CD14-positive monocyte (primary cell): Measurements from ENCODE around the gene IP6K1. TPM values are rescaled to one million over a fixed set of nuclear protein-coding genes. Genes with fewer than 3 reads are reported as not detected.

Experiments used
- DNase-seq, 3 donors: peaks; one replicate each; pipeline ENCODE4 v3.0.0-alpha.2; 2011 to 2022
- H2AFZ ChIP-seq: 2 replicates; pipeline ENCODE4 v1.6.0; 2012; ENCODE audit warnings: mild to moderate bottlenecking, low read depth, low read length, inconsistent platforms; ENCODE audit not compliant: insufficient read depth, poor library complexity, severe bottlenecking
- H3K27ac ChIP-seq, 2 donors: 1 replicate in 1 of 2; 2 replicates in 1 of 2; pipeline ENCODE4 v1.5.1; 2012 to 2013; ENCODE audit warnings: low read length in 2 of 2, control low read depth in 1 of 2, inconsistent platforms in 1 of 2, low read depth in 1 of 2, mild to moderate bottlenecking in 1 of 2
- H3K27me3 ChIP-seq, 2 donors: one replicate each; pipeline versions ENCODE4 v1.6.0 to v1.6.1; 2011 to 2013; ENCODE audit warnings: low read length in 2 of 2; ENCODE audit not compliant: control insufficient read depth in 2 of 2, insufficient read depth in 2 of 2
- H3K36me3 ChIP-seq, 2 donors: replicated peaks in 1 of 2; 1 replicate in 1 of 2; 2 replicates in 1 of 2; pipeline versions ENCODE4 v1.5.1 to v1.6.1; 2012 to 2013; ENCODE audit warnings: low read length in 2 of 2, control low read depth in 1 of 2, inconsistent platforms in 1 of 2, mild to moderate bottlenecking in 1 of 2; ENCODE audit not compliant: insufficient read depth in 2 of 2, control insufficient read depth in 1 of 2
- H3K4me1 ChIP-seq, 2 donors: 1 replicate in 1 of 2; 2 replicates in 1 of 2; pipeline versions ENCODE4 v1.5.1 to v1.6.1; 2012 to 2013; ENCODE audit warnings: low read length in 2 of 2, control low read depth in 1 of 2, inconsistent platforms in 1 of 2, mild to moderate bottlenecking in 1 of 2, moderate library complexity in 1 of 2; ENCODE audit not compliant: insufficient read depth in 2 of 2, control insufficient read depth in 1 of 2
- H3K4me2 ChIP-seq: replicated peaks from 2 replicates; pipeline ENCODE3; 2012; ENCODE audit warnings: low read length, moderate library complexity, mild to moderate bottlenecking; ENCODE audit not compliant: poor library complexity, severe bottlenecking; ENCODE audit errors: extremely low read depth
- H3K4me3 ChIP-seq, 3 experiments: fragments of 200-600 bp in 1 of 3; sonication (generic) in 1 of 3; replicated peaks in 1 of 3; 1 replicate in 2 of 3; 2 replicates in 1 of 3; pipeline ENCODE4 v1.5.1; 2011 to 2013; ENCODE audit warnings: low read length in 3 of 3, mild to moderate bottlenecking in 3 of 3, control low read depth in 2 of 3, low read depth in 2 of 3, inconsistent platforms in 1 of 3, moderate library complexity in 1 of 3
- H3K79me2 ChIP-seq: 2 replicates; pipeline ENCODE4 v1.6.0; 2012; ENCODE audit warnings: mild to moderate bottlenecking, control low read depth, inconsistent platforms, low read length, moderate library complexity; ENCODE audit not compliant: insufficient read depth
- H3K9ac ChIP-seq: 2 replicates; pipeline ENCODE4 v1.6.0; 2017; ENCODE audit warnings: low read length, mild to moderate bottlenecking; ENCODE audit not compliant: insufficient read depth, poor library complexity, severe bottlenecking
- H3K9me3 ChIP-seq, 2 donors: replicated peaks in 1 of 2; 1 replicate in 1 of 2; 2 replicates in 1 of 2; pipeline versions ENCODE4 v1.5.1 to v1.6.1; 2012 to 2013; ENCODE audit warnings: low read length in 2 of 2, control low read depth in 1 of 2; ENCODE audit not compliant: control insufficient read depth in 1 of 2, insufficient read depth in 1 of 2
- H4K20me1 ChIP-seq: 2 replicates; pipeline ENCODE4 v1.6.0; 2012; ENCODE audit warnings: mild to moderate bottlenecking, low read length, control low read depth, moderate library complexity; ENCODE audit not compliant: insufficient read depth
- H3K27ac Mint-ChIP-seq, 7 donors: one replicate each; pipeline ENCODE4 v1.8.0; 2020; ENCODE audit warnings: mild to moderate bottlenecking in 7 of 7, mixed read lengths in 7 of 7, moderate library complexity in 6 of 7, inconsistent platforms in 2 of 7
- H3K27me3 Mint-ChIP-seq, 3 donors: one replicate each; pipeline ENCODE4 v1.8.0; 2021 to 2022; ENCODE audit warnings: low read depth in 3 of 3, mild to moderate bottlenecking in 3 of 3, mixed read lengths in 3 of 3, moderate library complexity in 3 of 3, inconsistent platforms in 1 of 3
- H3K36me3 Mint-ChIP-seq, 2 donors: one replicate each; pipeline ENCODE4 v1.8.0; 2020; ENCODE audit warnings: mixed read lengths in 2 of 2, inconsistent platforms in 1 of 2, mild to moderate bottlenecking in 1 of 2
- H3K4me1 Mint-ChIP-seq: one replicate; pipeline ENCODE4 v1.8.0; 2020; ENCODE audit warnings: mild to moderate bottlenecking, mixed read lengths
- H3K4me3 Mint-ChIP-seq, 2 donors: one replicate each; pipeline ENCODE4 v1.8.0; 2020; ENCODE audit warnings: mild to moderate bottlenecking in 2 of 2, mixed read lengths in 2 of 2, moderate library complexity in 1 of 2
- H3K9me3 Mint-ChIP-seq, 7 donors: one replicate each; pipeline ENCODE4 v1.8.0; 2020 to 2022; ENCODE audit warnings: mixed read lengths in 7 of 7, mild to moderate bottlenecking in 6 of 7, moderate library complexity in 6 of 7, inconsistent platforms in 2 of 7
- WGBS: methylation state at CpG from one replicate; pipeline ENCODE4 v1.1.5; 2013; ENCODE audit warnings: missing lambda C conversion rate; ENCODE audit not compliant: insufficient coverage; 5-methylcytosine and 5-hydroxymethylcytosine counted together
- intact Hi-C, 2 donors: fragments of 100-400 bp; cut with micrococcal nuclease; formaldehyde crosslinking; loops; one replicate each; pipeline versions ENCODE4 v1.15.0 to v1.15.1; 2023
- polyA plus RNA-seq, 3 donors: library from polyadenylated mRNA; depleted of rRNA in 1 of 3; unstranded in 2 of 3; stranded (reverse) in 1 of 3; fragments of 300-500 nt in 2 of 3; fragments of >200 nt in 1 of 3; fragmentation: Illumina TruSeq in 2 of 3; gene quantifications; 1 replicate in 2 of 3; 2 replicates in 1 of 3; pipeline ENCODE4 v1.2.3, GENCODE V29; 2012 to 2021
- TF ChIP-seq, protein P1 (sequence below): fragments of 200-600 bp; IDR thresholded peaks from one replicate; pipeline ENCODE4 v1.8.0; 2022; ENCODE audit warnings: antibody characterized with exemption, mild to moderate bottlenecking

The IP6K1 gene
- polyA plus RNA-seq, 3 donors: 15.8 to 27.1 (median 16.1) TPM

GRCh38 chr3:49680493-49681231 lies 105.7 kb downstream of the IP6K1 start:
- no peak for DNase-seq
- Mint-ChIP-seq H3K27ac (peak overlapping the region in 3 of 7 donors; percentile 5 to 44 (median 16)), H3K27me3 (peaks cover 5 to 10% (median 9%) of the 10 kb centered on the region in 3 donors)

DNA sequence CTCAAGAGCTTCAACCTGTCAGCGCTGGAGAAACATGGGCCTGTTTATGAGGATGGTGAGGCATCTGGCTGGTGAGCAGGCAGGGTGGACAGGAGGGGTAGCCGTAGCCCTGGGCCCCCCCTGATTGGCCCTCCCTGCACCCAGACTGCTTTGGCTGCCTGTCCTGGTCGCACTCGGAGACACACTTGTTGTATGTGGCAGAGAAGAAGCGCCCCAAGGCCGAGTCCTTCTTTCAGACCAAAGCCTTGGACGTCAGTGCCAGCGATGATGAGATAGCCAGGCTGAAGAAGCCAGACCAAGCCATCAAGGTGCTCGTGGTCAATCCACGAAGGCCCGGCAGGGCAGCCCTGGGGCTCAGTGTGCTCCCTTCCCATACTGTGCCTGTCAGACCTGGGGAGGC lies 110.4 kb downstream of the IP6K1 start:
- H3K27ac ChIP-seq: no peak overlapping the region
- H3K4me3 ChIP-seq: no peak overlapping the region
- H3K4me3 Mint-ChIP-seq: no peak overlapping the region
- H3K79me2 ChIP-seq: peaks cover 13% of the 10 kb centered on the region
- H4K20me1 ChIP-seq: peaks cover 26% of the 10 kb centered on the region
- H3K27me3 ChIP-seq: no peaks in the 10 kb centered on the region
- H2AFZ ChIP-seq: no peak overlapping the region
- intact Hi-C loops: loop anchor here (10.0 kb wide), 1 partner anchor 49 kb away; the partner anchor contains the start of gene GMPPB (in 2 of the 2)
- peaks cover 1 to 3% (median 2%) of the 10 kb centered on the region in 3 donors for H3K27me3 Mint-ChIP-seq
- H3K27ac Mint-ChIP-seq: peak overlapping the region in 1 of 7 donors; percentile 74
- WGBS: 99% methylated on average over 11 of the region's 11 CpGs
- H3K36me3 ChIP-seq: peaks cover 54% of the 10 kb centered on the region in 2 donors
- TF ChIP-seq, protein P1, sequence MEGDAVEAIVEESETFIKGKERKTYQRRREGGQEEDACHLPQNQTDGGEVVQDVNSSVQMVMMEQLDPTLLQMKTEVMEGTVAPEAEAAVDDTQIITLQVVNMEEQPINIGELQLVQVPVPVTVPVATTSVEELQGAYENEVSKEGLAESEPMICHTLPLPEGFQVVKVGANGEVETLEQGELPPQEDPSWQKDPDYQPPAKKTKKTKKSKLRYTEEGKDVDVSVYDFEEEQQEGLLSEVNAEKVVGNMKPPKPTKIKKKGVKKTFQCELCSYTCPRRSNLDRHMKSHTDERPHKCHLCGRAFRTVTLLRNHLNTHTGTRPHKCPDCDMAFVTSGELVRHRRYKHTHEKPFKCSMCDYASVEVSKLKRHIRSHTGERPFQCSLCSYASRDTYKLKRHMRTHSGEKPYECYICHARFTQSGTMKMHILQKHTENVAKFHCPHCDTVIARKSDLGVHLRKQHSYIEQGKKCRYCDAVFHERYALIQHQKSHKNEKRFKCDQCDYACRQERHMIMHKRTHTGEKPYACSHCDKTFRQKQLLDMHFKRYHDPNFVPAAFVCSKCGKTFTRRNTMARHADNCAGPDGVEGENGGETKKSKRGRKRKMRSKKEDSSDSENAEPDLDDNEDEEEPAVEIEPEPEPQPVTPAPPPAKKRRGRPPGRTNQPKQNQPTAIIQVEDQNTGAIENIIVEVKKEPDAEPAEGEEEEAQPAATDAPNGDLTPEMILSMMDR: no peak
- no peak overlapping the region for H3K4me2 ChIP-seq
- peaks cover 0 to 6% of the 10 kb centered on the region in 2 donors for H3K9me3 ChIP-seq
- DNase-seq: no peak
- peaks cover 0 to 10% (median 3%) of the 10 kb centered on the region in 7 donors for H3K9me3 Mint-ChIP-seq
- peaks cover 48 to 55% of the 10 kb centered on the region in 2 donors for H3K36me3 Mint-ChIP-seq
- peaks cover 17 to 21% of the 10 kb centered on the region in 2 donors for H3K4me1 ChIP-seq
- peaks cover 28% of the 10 kb centered on the region for H3K4me1 Mint-ChIP-seq
- no peak overlapping the region for H3K9ac ChIP-seq

More at GRCh38 chr3:49680493-49681231, 105.7 kb downstream of the IP6K1 start:
- Histone ChIP-seq H3K79me2 (no peaks in the 10 kb centered on the region), H3K4me1 (no peaks in the 10 kb centered on the region), H3K4me3 (no peak overlapping the region), H3K27me3 (peaks cover 0 to 7% of the 10 kb centered on the region in 2 donors), H2AFZ (no peak overlapping the region), H3K9me3 (no peaks in the 10 kb centered on the region), H3K4me2 (no peak overlapping the region), H3K27ac (no peak overlapping the region), H4K20me1 (peaks cover 6% of the 10 kb centered on the region), H3K9ac (no peak overlapping the region), H3K36me3 (peaks cover 82 to 91% of the 10 kb centered on the region in 2 donors)
- intact Hi-C loops: no loop called here
- WGBS: 85% methylated on average over 4 of the region's 7 CpGs
- Mint-ChIP-seq H3K4me3 (no peak overlapping the region), H3K36me3 (peaks cover 87 to 96% of the 10 kb centered on the region in 2 donors), H3K9me3 (peaks cover 0 to 4% (median 0%) of the 10 kb centered on the region in 7 donors), H3K4me1 (peaks cover 7% of the 10 kb centered on the region)
- TF ChIP-seq, protein P1: no peak
